HG03558 (cell line): ENCODE measurements around the gene DUOX1.
"Not testable (repeated sequence)": the region's sequence is repeated elsewhere in the genome, so short reads cannot be mapped to it uniquely, and the experiment has no call there.

Experiments used
- ATAC-seq: cut with Tn5 transposase; IDR thresholded peaks from one replicate; pipeline ENCODE4 v1.9.1; 2021; ENCODE audit warnings: moderate number of reproducible peaks; ENCODE audit not compliant: unreplicated experiment; ENCODE audit errors: extremely low read depth

DUOX1 gene

GRCh38 chr15:45120081-45120972, 9.5 kb upstream of the DUOX1 start:
- ATAC-seq = no peak

- no peak for ATAC-seq
Observed at GRCh38 chr15:45121020-45121419, 8.8 kb upstream of the DUOX1 start.

GRCh38 chr15:45121706-45122417, 7.9 kb upstream of the DUOX1 start:
- ATAC-seq = no peak

- ATAC-seq = no peak
Observed at GRCh38 chr15:45122719-45123118, 7.1 kb upstream of the DUOX1 start.

- ATAC-seq = no peak
Observed at GRCh38 chr15:45123397-45123796, 6.4 kb upstream of the DUOX1 start.

GRCh38 chr15:45126535-45127158, 3.1 kb upstream of the DUOX1 start:
- no peak for ATAC-seq

- ATAC-seq = no peak
Observed at GRCh38 chr15:45128971-45129639, 689 bp upstream of the DUOX1 start.

GRCh38 chr15:45130291-45131000, 652 bp downstream of the DUOX1 start:
- ATAC-seq = no peak

GRCh38 chr15:45131510-45131909, 1.7 kb downstream of the DUOX1 start:
- ATAC-seq = no peak

GRCh38 chr15:45132844-45133560, 3.2 kb downstream of the DUOX1 start:
- no peak for ATAC-seq

- ATAC-seq = no peak
Observed at GRCh38 chr15:45133561-45133920, 3.7 kb downstream of the DUOX1 start.

GRCh38 chr15:45134046-45134445, 4.3 kb downstream of the DUOX1 start:
- no peak for ATAC-seq

GRCh38 chr15:45134682-45135604, 5.1 kb downstream of the DUOX1 start:
- ATAC-seq = no peak

- ATAC-seq = not testable (repeated sequence)
Observed at GRCh38 chr15:45135705-45136377, 6.0 kb downstream of the DUOX1 start.

GRCh38 chr15:45136378-45136764, 6.6 kb downstream of the DUOX1 start:
- no peak for ATAC-seq

- ATAC-seq = no peak
Observed at GRCh38 chr15:45137703-45138102, 7.9 kb downstream of the DUOX1 start.

GRCh38 chr15:45138814-45139765, 9.3 kb downstream of the DUOX1 start:
- no peak for ATAC-seq
